HCT116 (cell line): ENCODE results near the gene IYD.

Experiments
- EGR1 ChIP-seq: IDR thresholded peaks from 2 replicates; pipeline ENCODE4 v1.6.1; 2012; ENCODE audit warnings: low read depth
- ELF1 ChIP-seq: IDR thresholded peaks from 2 replicates; pipeline ENCODE4 v1.6.1; 2012; ENCODE audit warnings: low read depth, borderline replicate concordance
- EZH2 ChIP-seq: fragments of 200-600 bp; sonication (generic); IDR thresholded peaks from 2 replicates; pipeline ENCODE4 v1.6.1; 2017; ENCODE audit warnings: antibody characterized with exemption, mixed run types
- EZH2phosphoT487 ChIP-seq: fragments of 200-600 bp; IDR thresholded peaks from 2 replicates; pipeline ENCODE4 v1.6.1; 2018; ENCODE audit warnings: antibody characterized with exemption, borderline replicate concordance
- POLR2A ChIP-seq: IDR thresholded peaks from 2 replicates; pipeline ENCODE4 v1.7.0; 2011; ENCODE audit warnings: borderline replicate concordance; ENCODE audit not compliant: insufficient read depth, insufficient read length; ENCODE audit errors: extremely low read depth
- POLR2AphosphoS5 ChIP-seq: IDR thresholded peaks from 2 replicates; pipeline ENCODE4 v1.6.1; 2011; ENCODE audit warnings: mild to moderate bottlenecking, low read depth, low read length, moderate library complexity
- RAD21 ChIP-seq: IDR thresholded peaks from 2 replicates; pipeline ENCODE4 v1.6.1; 2012; ENCODE audit warnings: low read depth, mild to moderate bottlenecking
- TCF7L2 ChIP-seq: IDR thresholded peaks from 2 replicates; pipeline ENCODE4 v1.7.0; 2011; ENCODE audit warnings: borderline replicate concordance, inconsistent platforms; ENCODE audit not compliant: insufficient read depth, insufficient read length; ENCODE audit errors: extremely low read depth
- ZNF274 ChIP-seq: fragments of 200-500 bp; sonication (Bioruptor generic); IDR thresholded peaks from 2 replicates; pipeline ENCODE4 v1.6.1; 2014; ENCODE audit warnings: mild to moderate bottlenecking, low read depth, low read length, inconsistent platforms
- TF ChIP-seq, protein P1 (sequence below), 3 experiments: fragments of 200-600 bp in 1 of 3; sonication (generic) in 1 of 3; IDR thresholded peaks in 2 of 3; conservative IDR thresholded peaks in 1 of 3; 2 replicates each; pipeline ENCODE4 v1.5.1; 2012 to 2017; ENCODE audit warnings: low read depth in 2 of 3, low read length in 2 of 3, antibody characterized with exemption in 1 of 3, borderline replicate concordance in 1 of 3, control low read depth in 1 of 3, mild to moderate bottlenecking in 1 of 3, mixed read lengths in 1 of 3, mixed run types in 1 of 3, moderate library complexity in 1 of 3; ENCODE audit not compliant: insufficient read depth in 1 of 3
- TF ChIP-seq, protein P2 (sequence below): IDR thresholded peaks from 2 replicates; pipeline ENCODE4 v1.6.1; 2011; ENCODE audit warnings: mild to moderate bottlenecking, low read length, moderate library complexity; ENCODE audit not compliant: insufficient replicate concordance; ENCODE audit errors: extremely low read depth

DNA sequence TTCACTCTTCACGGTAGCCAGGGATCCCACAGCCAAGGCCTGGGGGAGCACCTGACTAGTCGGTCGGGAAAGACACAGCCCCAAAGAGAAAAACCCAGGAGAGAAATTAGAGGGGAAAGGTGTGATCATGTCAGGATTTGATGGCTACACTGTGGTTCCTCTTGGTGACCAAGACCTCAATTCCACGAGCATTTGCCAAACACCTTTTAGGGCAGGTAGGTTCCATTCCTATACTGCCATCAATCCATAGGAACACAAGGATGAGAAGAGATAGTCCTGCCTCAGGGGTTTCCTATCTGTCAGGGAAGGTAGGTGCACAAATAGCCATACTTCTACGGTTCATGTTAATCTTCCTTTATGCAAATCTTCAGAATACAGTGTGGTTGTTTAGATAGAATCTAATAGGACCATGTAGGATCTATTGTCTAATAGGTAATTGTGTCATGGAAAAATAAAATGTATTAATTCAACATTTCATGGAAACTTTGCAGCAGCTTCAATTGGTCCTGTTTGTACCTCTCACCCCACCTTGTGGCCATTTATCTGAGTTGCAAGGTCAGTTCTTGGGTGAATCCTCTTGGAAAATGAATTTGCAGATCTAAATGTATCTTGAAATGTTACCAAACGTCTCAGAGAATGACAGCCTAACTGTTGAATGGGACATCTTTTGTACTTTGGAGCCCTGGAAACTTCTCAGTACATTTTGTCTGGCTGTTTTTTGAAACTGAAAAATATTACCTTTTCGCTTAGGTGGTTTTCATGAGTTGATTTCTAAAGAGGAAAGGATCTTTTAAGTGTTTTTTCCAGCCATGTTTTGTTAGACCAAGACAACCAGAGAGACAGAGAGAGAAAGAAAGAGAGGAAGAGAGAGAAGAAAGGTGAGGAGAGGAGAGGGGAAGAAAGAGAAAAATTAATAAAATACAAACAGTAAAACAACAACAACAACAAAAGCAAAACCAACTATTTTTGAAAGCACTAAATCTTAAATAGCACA is 33.7 kb upstream of the IYD start:
- TF ChIP-seq RAD21 (peak; percentile 98), EGR1 (no peak), ELF1 (no peak), ZNF274 (no peak), POLR2A (no peak), EZH2phosphoT487 (no peak), POLR2AphosphoS5 (no peak), TCF7L2 (no peak), EZH2 (no peak)
- TF ChIP-seq, protein P1, sequence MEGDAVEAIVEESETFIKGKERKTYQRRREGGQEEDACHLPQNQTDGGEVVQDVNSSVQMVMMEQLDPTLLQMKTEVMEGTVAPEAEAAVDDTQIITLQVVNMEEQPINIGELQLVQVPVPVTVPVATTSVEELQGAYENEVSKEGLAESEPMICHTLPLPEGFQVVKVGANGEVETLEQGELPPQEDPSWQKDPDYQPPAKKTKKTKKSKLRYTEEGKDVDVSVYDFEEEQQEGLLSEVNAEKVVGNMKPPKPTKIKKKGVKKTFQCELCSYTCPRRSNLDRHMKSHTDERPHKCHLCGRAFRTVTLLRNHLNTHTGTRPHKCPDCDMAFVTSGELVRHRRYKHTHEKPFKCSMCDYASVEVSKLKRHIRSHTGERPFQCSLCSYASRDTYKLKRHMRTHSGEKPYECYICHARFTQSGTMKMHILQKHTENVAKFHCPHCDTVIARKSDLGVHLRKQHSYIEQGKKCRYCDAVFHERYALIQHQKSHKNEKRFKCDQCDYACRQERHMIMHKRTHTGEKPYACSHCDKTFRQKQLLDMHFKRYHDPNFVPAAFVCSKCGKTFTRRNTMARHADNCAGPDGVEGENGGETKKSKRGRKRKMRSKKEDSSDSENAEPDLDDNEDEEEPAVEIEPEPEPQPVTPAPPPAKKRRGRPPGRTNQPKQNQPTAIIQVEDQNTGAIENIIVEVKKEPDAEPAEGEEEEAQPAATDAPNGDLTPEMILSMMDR (IDR thresholded peaks at IDR 0.05 in 2 of 3, conservative IDR thresholded peaks at IDR 0.05 in 1 of 3; ENCODE audit: borderline replicate concordance in 1 of 3, insufficient read depth in 1 of 3, low read depth in 2 of 3, low read length in 2 of 3): peak; percentile 70 to 94 (median 91)
- TF ChIP-seq, protein P2, sequence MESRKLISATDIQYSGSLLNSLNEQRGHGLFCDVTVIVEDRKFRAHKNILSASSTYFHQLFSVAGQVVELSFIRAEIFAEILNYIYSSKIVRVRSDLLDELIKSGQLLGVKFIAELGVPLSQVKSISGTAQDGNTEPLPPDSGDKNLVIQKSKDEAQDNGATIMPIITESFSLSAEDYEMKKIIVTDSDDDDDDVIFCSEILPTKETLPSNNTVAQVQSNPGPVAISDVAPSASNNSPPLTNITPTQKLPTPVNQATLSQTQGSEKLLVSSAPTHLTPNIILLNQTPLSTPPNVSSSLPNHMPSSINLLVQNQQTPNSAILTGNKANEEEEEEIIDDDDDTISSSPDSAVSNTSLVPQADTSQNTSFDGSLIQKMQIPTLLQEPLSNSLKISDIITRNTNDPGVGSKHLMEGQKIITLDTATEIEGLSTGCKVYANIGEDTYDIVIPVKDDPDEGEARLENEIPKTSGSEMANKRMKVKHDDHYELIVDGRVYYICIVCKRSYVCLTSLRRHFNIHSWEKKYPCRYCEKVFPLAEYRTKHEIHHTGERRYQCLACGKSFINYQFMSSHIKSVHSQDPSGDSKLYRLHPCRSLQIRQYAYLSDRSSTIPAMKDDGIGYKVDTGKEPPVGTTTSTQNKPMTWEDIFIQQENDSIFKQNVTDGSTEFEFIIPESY: no peak
